Measurements from ENCODE around the gene RAX. TPM values are rescaled to one million over a fixed set of nuclear protein-coding genes. Genes with fewer than 3 reads are reported as not detected.
A peak's percentile ranks its signal among the peaks of the same experiment; 100 is the strongest.
"Not testable (repeated sequence)": the region's sequence is repeated elsewhere in the genome, so short reads cannot be mapped to it uniquely, and the experiment has no call there.

The RAX gene
- total RNA-seq, 1 experiment from 2014 or later: not detected

GRCh38 chr18:59262243-59262642 lies 11.0 kb downstream of the RAX start:
- in situ Hi-C loops (cut with HindIII; ENCODE audit: low sequenced_read_pairs); DNase-seq (ENCODE audit: low spot score): not testable (repeated sequence)

GRCh38 chr18:59261842-59262241 lies 11.4 kb downstream of the RAX start:
- DNase-seq (ENCODE audit: low spot score); in situ Hi-C loops (cut with HindIII; ENCODE audit: low sequenced_read_pairs): not testable (repeated sequence)

- DNase-seq (ENCODE audit: low spot score); in situ Hi-C loops (cut with HindIII; ENCODE audit: low sequenced_read_pairs): not testable (repeated sequence)
These were observed 17.8 kb downstream of the RAX start for GRCh38 chr18:59255491-59255890.

GRCh38 chr18:59249199-59249774 lies 24.0 kb downstream of the RAX start:
- peak; percentile 67 for DNase-seq (ENCODE audit: low spot score)
- in situ Hi-C loops (cut with HindIII; ENCODE audit: low sequenced_read_pairs): no loop called here

- no peak for DNase-seq (ENCODE audit: low spot score)
- in situ Hi-C loops (cut with HindIII; ENCODE audit: low sequenced_read_pairs): no loop called here
These were observed 26.5 kb downstream of the RAX start for GRCh38 chr18:59246796-59247195.

- in situ Hi-C loops (cut with HindIII; ENCODE audit: low sequenced_read_pairs): no loop called here
- DNase-seq (ENCODE audit: low spot score): no peak
These were observed 30.3 kb downstream of the RAX start for GRCh38 chr18:59242906-59243305.

- no peak for DNase-seq (ENCODE audit: low spot score)
- in situ Hi-C loops (cut with HindIII; ENCODE audit: low sequenced_read_pairs): no loop called here
These were observed 33.6 kb downstream of the RAX start for GRCh38 chr18:59239642-59240041.

GRCh38 chr18:59238385-59238784 lies 34.9 kb downstream of the RAX start:
- no peak for DNase-seq (ENCODE audit: low spot score)
- in situ Hi-C loops (cut with HindIII; ENCODE audit: low sequenced_read_pairs): no loop called here

GRCh38 chr18:59233017-59233410 lies 40.2 kb downstream of the RAX start:
- no peak for DNase-seq (ENCODE audit: low spot score)
- in situ Hi-C loops (cut with HindIII; ENCODE audit: low sequenced_read_pairs): no loop called here

- in situ Hi-C loops (cut with HindIII; ENCODE audit: low sequenced_read_pairs): no loop called here
- DNase-seq (ENCODE audit: low spot score): no peak
These were observed 40.8 kb downstream of the RAX start for GRCh38 chr18:59232309-59233016.

- in situ Hi-C loops (cut with HindIII; ENCODE audit: low sequenced_read_pairs): no loop called here
- no peak for DNase-seq (ENCODE audit: low spot score)
These were observed 41.4 kb downstream of the RAX start for GRCh38 chr18:59231877-59232276.

GRCh38 chr18:59231114-59231513 lies 42.1 kb downstream of the RAX start:
- in situ Hi-C loops (cut with HindIII; ENCODE audit: low sequenced_read_pairs): no loop called here
- no peak for DNase-seq (ENCODE audit: low spot score)

GRCh38 chr18:59229701-59230443 lies 43.4 kb downstream of the RAX start:
- no peak for DNase-seq (ENCODE audit: low spot score)
- in situ Hi-C loops (cut with HindIII; ENCODE audit: low sequenced_read_pairs): no loop called here

GRCh38 chr18:59229191-59229590 lies 44.1 kb downstream of the RAX start:
- in situ Hi-C loops (cut with HindIII; ENCODE audit: low sequenced_read_pairs): no loop called here
- no peak for DNase-seq (ENCODE audit: low spot score)

GRCh38 chr18:59228351-59228750 lies 44.9 kb downstream of the RAX start:
- no peak for DNase-seq (ENCODE audit: low spot score)
- in situ Hi-C loops (cut with HindIII; ENCODE audit: low sequenced_read_pairs): no loop called here

GRCh38 chr18:59222341-59222740 lies 50.9 kb downstream of the RAX start:
- in situ Hi-C loops (cut with HindIII; ENCODE audit: low sequenced_read_pairs): no loop called here
- DNase-seq (ENCODE audit: low spot score): no peak

- in situ Hi-C loops (cut with HindIII; ENCODE audit: low sequenced_read_pairs): no loop called here
- no peak for DNase-seq (ENCODE audit: low spot score)
These were observed 52.2 kb downstream of the RAX start for GRCh38 chr18:59220784-59221765.

- no peak for DNase-seq (ENCODE audit: low spot score)
- in situ Hi-C loops (cut with HindIII; ENCODE audit: low sequenced_read_pairs): no loop called here
These were observed 53.0 kb downstream of the RAX start for GRCh38 chr18:59220164-59220783.

- no peak for DNase-seq (ENCODE audit: low spot score)
- in situ Hi-C loops (cut with HindIII; ENCODE audit: low sequenced_read_pairs): no loop called here
These were observed 53.5 kb downstream of the RAX start, which contains the start of gene GRP for GRCh38 chr18:59219672-59220163. Gene GRP (plus strand): TSS chr18:59220158. CDS start chr18:59220266, 108 bp downstream.

Measured in G401 (cell line).